HUES64 (cell line): Measurements from ENCODE around the gene UBR1.

Experiments used
- H3K27ac ChIP-seq: 2 replicates; pipeline ENCODE4 v1.7.0; 2013; ENCODE audit warnings: low read depth, low read length, inconsistent platforms
- H3K27me3 ChIP-seq: 2 replicates; pipeline ENCODE4 v1.6.1; 2013; ENCODE audit warnings: mild to moderate bottlenecking, low read length; ENCODE audit not compliant: insufficient read depth
- H3K36me3 ChIP-seq: 2 replicates; pipeline ENCODE4 v1.6.1; 2013; ENCODE audit warnings: mild to moderate bottlenecking, low read length; ENCODE audit not compliant: insufficient read depth
- H3K4me1 ChIP-seq: 2 replicates; pipeline ENCODE4 v1.6.1; 2013; ENCODE audit warnings: mild to moderate bottlenecking, low read length, moderate library complexity; ENCODE audit not compliant: insufficient read depth
- H3K4me3 ChIP-seq: 2 replicates; pipeline ENCODE4 v1.5.1; 2013; ENCODE audit warnings: mild to moderate bottlenecking, low read length, moderate library complexity
- H3K9ac ChIP-seq: 2 replicates; pipeline ENCODE4 v1.6.1; 2013; ENCODE audit warnings: mild to moderate bottlenecking, low read depth, low read length
- H3K9me3 ChIP-seq: 2 replicates; pipeline ENCODE4 v1.6.1; 2013; ENCODE audit warnings: low read depth, low read length; ENCODE audit not compliant: insufficient read depth
- WGBS: fragments of 150-250, 120-280 bp; methylation state at CpG from one replicate; pipeline ENCODE4 v1.1.7; 2013; ENCODE audit warnings: missing lambda C conversion rate; 5-methylcytosine and 5-hydroxymethylcytosine counted together

The UBR1 gene

GRCh38 chr15:43106486-43106829 is 620 bp upstream of the UBR1 start:
- H3K9me3 ChIP-seq = no peaks in the 10 kb centered on the region
- H3K9ac ChIP-seq = peak overlapping the region; percentile 67
- H3K36me3 ChIP-seq = peaks cover 16% of the 10 kb centered on the region
- 46% methylated on average over 6 of the region's 7 CpGs for WGBS
- peaks cover 4% of the 10 kb centered on the region; the same call in 1 of the 2 replicates for H3K27me3 ChIP-seq
- H3K4me1 ChIP-seq = peaks cover 14% of the 10 kb centered on the region; the same call in 1 of the 2 replicates
- peak overlapping the region; percentile 73 for H3K4me3 ChIP-seq
- 0 out of 2 replicates have a peak overlapping the region, but pooled peaks have one; percentile 8 for H3K27ac ChIP-seq

GRCh38 chr15:43105077-43105736 is 631 bp downstream of the UBR1 start:
- H3K4me3 ChIP-seq = peak overlapping the region; percentile 73
- peak overlapping the region; percentile 67 for H3K9ac ChIP-seq
- H3K36me3 ChIP-seq = peaks cover 26% of the 10 kb centered on the region
- H3K27ac ChIP-seq = no peak overlapping the region
- peaks cover 4% of the 10 kb centered on the region; the same call in 1 of the 2 replicates for H3K27me3 ChIP-seq
- H3K9me3 ChIP-seq = no peaks in the 10 kb centered on the region
- 16% methylated on average over 11 of the region's 11 CpGs for WGBS
- peaks cover 14% of the 10 kb centered on the region; the same call in 1 of the 2 replicates for H3K4me1 ChIP-seq

- peaks cover 28% of the 10 kb centered on the region for H3K36me3 ChIP-seq
- H3K27ac ChIP-seq = no peak overlapping the region
- H3K9me3 ChIP-seq = no peaks in the 10 kb centered on the region
- H3K4me3 ChIP-seq = peak overlapping the region; percentile 73
- peaks cover 4% of the 10 kb centered on the region; the same call in 1 of the 2 replicates for H3K27me3 ChIP-seq
- H3K4me1 ChIP-seq = peaks cover 14% of the 10 kb centered on the region; the same call in 1 of the 2 replicates
- 60% methylated on average over 5 of the region's 5 CpGs for WGBS
- H3K9ac ChIP-seq = no peak overlapping the region
Observed at GRCh38 chr15:43104426-43104825, 1.4 kb downstream of the UBR1 start.

GRCh38 chr15:43103907-43104306 is 1.9 kb downstream of the UBR1 start:
- no peak overlapping the region for H3K4me3 ChIP-seq
- no peak overlapping the region for H3K9ac ChIP-seq

GRCh38 chr15:43102187-43102586 is 3.7 kb downstream of the UBR1 start:
- H3K36me3 ChIP-seq = peaks cover 31% of the 10 kb centered on the region
- no peak overlapping the region for H3K27ac ChIP-seq
- H3K27me3 ChIP-seq = no peaks in the 10 kb centered on the region
- H3K4me3 ChIP-seq = no peak overlapping the region
- no peaks in the 10 kb centered on the region for H3K9me3 ChIP-seq
- no peak overlapping the region for H3K9ac ChIP-seq
- H3K4me1 ChIP-seq = peaks cover 14% of the 10 kb centered on the region; the same call in 1 of the 2 replicates
- WGBS = 94% methylated on average over 1 of the region's 1 CpG

More at GRCh38 chr15:43103907-43104306, 1.9 kb downstream of the UBR1 start:
- no peak overlapping the region for H3K27ac ChIP-seq
- WGBS = no CpG with 5 or more reads among the region's 1 CpG
- H3K4me1 ChIP-seq = peaks cover 14% of the 10 kb centered on the region; the same call in 1 of the 2 replicates
- H3K36me3 ChIP-seq = peaks cover 28% of the 10 kb centered on the region
- peaks cover 4% of the 10 kb centered on the region; the same call in 1 of the 2 replicates for H3K27me3 ChIP-seq
- H3K9me3 ChIP-seq = no peaks in the 10 kb centered on the region

- Histone ChIP-seq H3K4me3 (no peak overlapping the region), H3K4me1 (peaks cover 9% of the 10 kb centered on the region; the same call in 1 of the 2 replicates), H3K27ac (no peak overlapping the region), H3K36me3 (peaks cover 31% of the 10 kb centered on the region), H3K9me3 (no peaks in the 10 kb centered on the region), H3K27me3 (no peaks in the 10 kb centered on the region), H3K9ac (no peak overlapping the region)
Observed at GRCh38 chr15:43100971-43101370, 4.9 kb downstream of the UBR1 start.

- H3K27me3 ChIP-seq = no peaks in the 10 kb centered on the region
- H3K9me3 ChIP-seq = no peaks in the 10 kb centered on the region
- no peak overlapping the region for H3K9ac ChIP-seq
- 89% methylated on average over 6 of the region's 10 CpGs for WGBS
- no peak overlapping the region for H3K4me3 ChIP-seq
- H3K27ac ChIP-seq = no peak overlapping the region
- H3K36me3 ChIP-seq = peaks cover 29% of the 10 kb centered on the region
- 0 out of 2 replicates have a peak, but pooled peaks cover under 1% of the 10 kb centered on the region for H3K4me1 ChIP-seq
Observed at GRCh38 chr15:43099105-43099845, 6.6 kb downstream of the UBR1 start.

- Histone ChIP-seq H3K4me1 (no peaks in the 10 kb centered on the region), H3K27ac (no peak overlapping the region), H3K9ac (no peak overlapping the region), H3K4me3 (no peak overlapping the region), H3K9me3 (no peaks in the 10 kb centered on the region), H3K27me3 (no peaks in the 10 kb centered on the region), H3K36me3 (peaks cover 19% of the 10 kb centered on the region)
- 95% methylated on average over 6 of the region's 6 CpGs for WGBS
Observed at GRCh38 chr15:43096411-43096810, 9.4 kb downstream of the UBR1 start.

- H3K4me1 ChIP-seq = no peaks in the 10 kb centered on the region
- no peaks in the 10 kb centered on the region for H3K9me3 ChIP-seq
- H3K36me3 ChIP-seq = peaks cover 14% of the 10 kb centered on the region
- H3K27me3 ChIP-seq = no peaks in the 10 kb centered on the region
- 91% methylated on average over 7 of the region's 8 CpGs for WGBS
- no peak overlapping the region for H3K9ac ChIP-seq
- no peak overlapping the region for H3K4me3 ChIP-seq
- H3K27ac ChIP-seq = no peak overlapping the region
Observed at GRCh38 chr15:43095708-43096347, 10.0 kb downstream of the UBR1 start.

GRCh38 chr15:43095243-43095642 is 10.6 kb downstream of the UBR1 start:
- Histone ChIP-seq H3K9me3 (no peaks in the 10 kb centered on the region), H3K4me3 (no peak overlapping the region), H3K9ac (no peak overlapping the region), H3K27ac (no peak overlapping the region), H3K27me3 (no peaks in the 10 kb centered on the region), H3K36me3 (peaks cover 9% of the 10 kb centered on the region), H3K4me1 (no peaks in the 10 kb centered on the region)
- 100% methylated on average over 1 of the region's 1 CpG for WGBS

- Histone ChIP-seq H3K9me3 (no peaks in the 10 kb centered on the region), H3K27me3 (no peaks in the 10 kb centered on the region), H3K36me3 (peaks cover 6% of the 10 kb centered on the region), H3K27ac (no peak overlapping the region), H3K4me1 (no peaks in the 10 kb centered on the region), H3K4me3 (no peak overlapping the region), H3K9ac (no peak overlapping the region)
- WGBS = 100% methylated on average over 1 of the region's 1 CpG
Observed at GRCh38 chr15:43094416-43095030, 11.3 kb downstream of the UBR1 start.
